ENCODE results near the gene MMP13. TPM values are rescaled to one million over a fixed set of nuclear protein-coding genes. Genes with fewer than 3 reads are reported as not detected.

The MMP13 gene
- total and polyA plus RNA-seq, 2 experiments from 2014 or later: not detected

DNA sequence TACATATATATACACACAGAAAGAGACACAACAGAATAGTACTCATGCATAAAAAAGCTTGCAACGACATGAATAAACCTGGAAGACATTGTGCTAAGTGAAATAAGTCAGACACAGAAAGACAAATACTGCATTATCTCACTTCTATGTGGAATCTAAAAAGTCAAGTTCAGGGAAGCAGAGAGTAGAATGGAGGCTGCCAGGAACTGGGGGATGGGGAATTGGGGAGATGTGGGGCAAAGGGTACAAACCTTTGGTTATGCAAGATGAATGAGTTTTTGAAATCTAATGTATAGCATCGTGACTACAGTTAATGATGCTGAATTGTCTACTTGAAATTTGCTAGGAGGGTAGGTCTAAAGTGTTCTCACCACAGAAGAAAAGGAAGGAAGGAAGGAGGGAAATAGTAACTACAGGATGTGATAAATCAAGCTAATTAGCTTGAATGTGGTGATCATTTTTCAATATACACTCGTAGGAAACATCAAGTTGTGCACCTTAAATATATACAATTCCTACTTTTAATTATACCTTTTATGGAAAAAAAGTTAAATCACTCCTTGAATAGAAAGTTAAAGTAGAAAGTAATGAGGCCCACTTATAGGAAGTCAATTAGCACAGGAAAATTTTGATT, 33.8 kb downstream of the MMP13 start:
- Histone ChIP-seq H3K79me2 (ENCODE audit: insufficient read depth) (no peaks in the 10 kb centered on the region), H3K27ac (no peak overlapping the region), H3K9me3 (ENCODE audit: low read depth) (no peaks in the 10 kb centered on the region), H3K36me3 (ENCODE audit: low read depth) (no peaks in the 10 kb centered on the region), H2AFZ (no peak overlapping the region), H4K20me1 (ENCODE audit: insufficient read depth) (no peaks in the 10 kb centered on the region), H3F3A (ENCODE audit: insufficient read depth) (no peaks in the 10 kb centered on the region), H3K4me2 (ENCODE audit: unreplicated experiment) (no peak overlapping the region), H3K4me1 (ENCODE audit: insufficient read depth) (no peaks in the 10 kb centered on the region), H3K4me3 (no peak overlapping the region), H3K27me3 (replicated peaks; ENCODE audit: insufficient read depth) (no peaks in the 10 kb centered on the region), H3K9ac (no peak overlapping the region), H3K9me2 (ENCODE audit: insufficient read depth) (no peaks in the 10 kb centered on the region)
- WGBS, 2 experiments (ENCODE audit: low coverage in 1 of 2, low lambda C conversion rate in 2 of 2, missing lambda C conversion rate in 2 of 2): 73 to 76% methylated on average over 3 of the region's 3 CpGs
- in situ Hi-C loops (cut with MboI): no loop called here
- no peak for DNase-seq
- TF ChIP-seq EZH2phosphoT487 (IDR thresholded peaks at IDR 0.05; ENCODE audit: insufficient read depth, low read depth) (no peak), EZH2 (IDR thresholded peaks at IDR 0.05; ENCODE audit: insufficient read depth, poor library complexity, severe bottlenecking) (no peak)

DNA sequence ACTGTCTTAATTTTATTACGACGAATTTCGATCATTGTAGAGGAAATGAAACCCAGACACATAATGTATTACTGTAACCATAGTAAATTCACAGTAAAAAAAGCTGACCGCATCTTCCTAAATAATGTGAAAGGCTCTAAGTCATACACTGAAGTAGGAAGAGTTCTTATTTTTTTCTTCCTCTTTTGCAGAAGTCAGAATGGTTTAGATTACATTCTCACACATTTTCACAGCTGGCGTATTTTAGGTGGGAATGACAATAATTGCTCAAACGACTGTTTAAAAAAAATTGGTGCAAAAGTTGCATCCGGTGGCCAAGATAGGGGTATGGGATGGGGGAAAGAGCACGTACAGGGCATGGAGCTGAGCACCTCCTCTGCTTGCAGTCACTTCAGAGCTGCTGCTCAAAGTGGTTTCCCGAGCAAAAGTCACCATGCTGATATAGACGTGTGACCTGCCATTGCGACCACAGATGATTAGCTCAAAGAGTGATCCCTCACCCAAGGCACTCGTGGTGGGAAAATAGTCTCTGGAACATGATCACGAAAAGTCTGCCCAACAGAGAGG, 35.3 kb downstream of the MMP13 start:
- Histone ChIP-seq H3K4me2 (ENCODE audit: unreplicated experiment) (no peak overlapping the region), H3K79me2 (ENCODE audit: insufficient read depth) (no peaks in the 10 kb centered on the region)
- in situ Hi-C loops (cut with MboI): no loop called here

DNA sequence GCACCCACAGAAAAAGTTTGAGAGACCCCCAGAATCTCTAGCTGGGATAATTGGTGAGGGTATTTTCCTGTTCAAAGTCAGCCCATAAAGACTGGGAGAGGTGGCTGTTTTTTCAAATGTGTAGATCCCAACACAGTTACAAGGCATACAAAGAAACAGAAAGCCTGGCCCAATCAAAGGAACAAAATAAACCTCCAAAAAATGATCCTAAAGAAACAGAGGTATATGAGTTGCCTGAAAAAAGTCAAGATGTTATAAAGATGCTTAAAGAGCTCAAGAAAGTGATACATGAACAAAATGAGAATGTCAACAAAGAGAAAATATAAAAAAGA, 40.5 kb downstream of the MMP13 start:
- no peak overlapping the region for H3K4me3 ChIP-seq
- H2AFZ ChIP-seq: no peak overlapping the region
- no peaks in the 10 kb centered on the region for H3K9me2 ChIP-seq (ENCODE audit: insufficient read depth)
- no peak for DNase-seq
- no peaks in the 10 kb centered on the region for H3K4me1 ChIP-seq (ENCODE audit: insufficient read depth)
- H4K20me1 ChIP-seq (ENCODE audit: insufficient read depth): no peaks in the 10 kb centered on the region
- in situ Hi-C loops (cut with MboI): no loop called here
- H3K36me3 ChIP-seq (ENCODE audit: low read depth): no peaks in the 10 kb centered on the region
- H3K4me2 ChIP-seq (ENCODE audit: unreplicated experiment): no peak overlapping the region
- H3K27me3 ChIP-seq (replicated peaks; ENCODE audit: insufficient read depth): no peaks in the 10 kb centered on the region
- H3F3A ChIP-seq (ENCODE audit: insufficient read depth): no peaks in the 10 kb centered on the region
- H3K79me2 ChIP-seq (ENCODE audit: insufficient read depth): no peaks in the 10 kb centered on the region
- no peak overlapping the region for H3K9ac ChIP-seq
- H3K27ac ChIP-seq: no peak overlapping the region
- TF ChIP-seq EZH2 (IDR thresholded peaks at IDR 0.05; ENCODE audit: insufficient read depth, poor library complexity, severe bottlenecking): no peak
- TF ChIP-seq EZH2phosphoT487 (IDR thresholded peaks at IDR 0.05; ENCODE audit: insufficient read depth, low read depth): no peak
- H3K9me3 ChIP-seq (ENCODE audit: low read depth): no peaks in the 10 kb centered on the region

More for the DNA sequence above, 35.3 kb downstream of the MMP13 start:
- H3K9me3 ChIP-seq (ENCODE audit: low read depth): no peaks in the 10 kb centered on the region
- no peak for DNase-seq
- no peaks in the 10 kb centered on the region for H4K20me1 ChIP-seq (ENCODE audit: insufficient read depth)
- 43 to 47% methylated on average over 13 of the region's 13 CpGs for WGBS, 2 experiments (ENCODE audit: low coverage in 1 of 2, low lambda C conversion rate in 2 of 2, missing lambda C conversion rate in 2 of 2)
- no peaks in the 10 kb centered on the region for H3K4me1 ChIP-seq (ENCODE audit: insufficient read depth)
- TF ChIP-seq EZH2phosphoT487 (IDR thresholded peaks at IDR 0.05; ENCODE audit: insufficient read depth, low read depth) (no peak), EZH2 (IDR thresholded peaks at IDR 0.05; ENCODE audit: insufficient read depth, poor library complexity, severe bottlenecking) (no peak)
- no peak overlapping the region for H3K9ac ChIP-seq
- H3K36me3 ChIP-seq (ENCODE audit: low read depth): no peaks in the 10 kb centered on the region
- H3K4me3 ChIP-seq: no peak overlapping the region
- 0 out of 2 replicates have a peak overlapping the region, but pooled peaks have one; percentile 14 for H2AFZ ChIP-seq
- H3F3A ChIP-seq (ENCODE audit: insufficient read depth): no peaks in the 10 kb centered on the region
- H3K27ac ChIP-seq: no peak overlapping the region
- no peaks in the 10 kb centered on the region for H3K9me2 ChIP-seq (ENCODE audit: insufficient read depth)
- no peaks in the 10 kb centered on the region for H3K27me3 ChIP-seq (replicated peaks; ENCODE audit: insufficient read depth)

- H2AFZ ChIP-seq: no peak overlapping the region
- H3F3A ChIP-seq (ENCODE audit: insufficient read depth): no peaks in the 10 kb centered on the region
- no peak overlapping the region for H3K4me2 ChIP-seq (ENCODE audit: unreplicated experiment)
Observed at GRCh38 chr11:102914238-102915043, 41.1 kb downstream of the MMP13 start.

More at GRCh38 chr11:102914238-102915043, 41.1 kb downstream of the MMP13 start:
- DNase-seq: peak; percentile 71
- Histone ChIP-seq H4K20me1 (ENCODE audit: insufficient read depth) (no peaks in the 10 kb centered on the region), H3K9me2 (ENCODE audit: insufficient read depth) (no peaks in the 10 kb centered on the region), H3K27ac (no peak overlapping the region), H3K27me3 (replicated peaks; ENCODE audit: insufficient read depth) (no peaks in the 10 kb centered on the region), H3K4me1 (ENCODE audit: insufficient read depth) (no peaks in the 10 kb centered on the region), H3K79me2 (ENCODE audit: insufficient read depth) (no peaks in the 10 kb centered on the region), H3K36me3 (ENCODE audit: low read depth) (no peaks in the 10 kb centered on the region), H3K9me3 (ENCODE audit: low read depth) (no peaks in the 10 kb centered on the region), H3K4me3 (no peak overlapping the region), H3K9ac (no peak overlapping the region)
- WGBS, 2 experiments (ENCODE audit: low coverage in 1 of 2, low lambda C conversion rate in 2 of 2, missing lambda C conversion rate in 2 of 2): 36 to 40% methylated on average over 3 of the region's 3 CpGs
- in situ Hi-C loops (cut with MboI): no loop called here
- TF ChIP-seq EZH2 (IDR thresholded peaks at IDR 0.05; ENCODE audit: insufficient read depth, poor library complexity, severe bottlenecking) (no peak), EZH2phosphoT487 (IDR thresholded peaks at IDR 0.05; ENCODE audit: insufficient read depth, low read depth) (no peak)

Data from GM23248 (cell line).